Prostate gland (tissue), 2 donors: ENCODE measurements around the gene HLA-B. TPM values are rescaled to one million over a fixed set of nuclear protein-coding genes. Genes with fewer than 3 reads are reported as not detected.

Experiments used
- DNase-seq: peaks from one replicate; pipeline ENCODE4 v3.0.0-alpha.2; 2019; ENCODE audit warnings: low spot score
- H3K27ac ChIP-seq, 2 donors: fragments of 200-600 bp; sonication (generic); 2 replicates each; pipeline ENCODE4 v1.5.1; 2017 to 2019
- H3K27me3 ChIP-seq: fragments of 200-600 bp; sonication (generic); replicated peaks from 2 replicates; pipeline ENCODE4 v1.5.1; 2019; ENCODE audit not compliant: insufficient read depth
- H3K36me3 ChIP-seq, 2 donors: fragments of 200-600 bp; sonication (generic); 1 replicate in 1 of 2; 2 replicates in 1 of 2; pipeline versions ENCODE4 v1.5.1 to v1.8.1; 2017 to 2019
- H3K4me1 ChIP-seq: fragments of 200-600 bp; sonication (generic); replicated peaks from 2 replicates; pipeline ENCODE4 v1.5.1; 2019
- H3K4me3 ChIP-seq, 2 donors: fragments of 200-600 bp; sonication (generic); 2 replicates each; pipeline ENCODE4 v1.5.1; 2017 to 2019
- H3K9me3 ChIP-seq: fragments of 200-600 bp; sonication (generic); 2 replicates; pipeline ENCODE4 v1.5.1; 2017
- CTCF ChIP-seq, 4 experiments: fragments of 200-600 bp in 2 of 4; fragments of 450-650 bp in 2 of 4; sonication (generic) in 2 of 4; IDR thresholded peaks; 1 replicate in 3 of 4; 2 replicates in 1 of 4; pipeline ENCODE4 v1.5.1; 2016 to 2019; ENCODE audit warnings: antibody characterized with exemption in 4 of 4, mild to moderate bottlenecking in 2 of 4, moderate library complexity in 2 of 4
- POLR2A ChIP-seq: fragments of 450-650 bp; IDR thresholded peaks from one replicate; pipeline ENCODE4 v1.6.1; 2016; ENCODE audit warnings: antibody characterized with exemption, mild to moderate bottlenecking
- POLR2AphosphoS5 ChIP-seq: sonication (generic); formaldehyde crosslinking; IDR thresholded peaks from one replicate; pipeline ENCODE4 v1.6.1; 2017; ENCODE audit warnings: antibody characterized with exemption
- WGBS: methylation state at CpG from one replicate; pipeline ENCODE4 v1.1.5; 2018; 5-methylcytosine and 5-hydroxymethylcytosine counted together
- intact Hi-C: fragments of 100-400 bp; cut with DNase I; formaldehyde crosslinking; loops from one replicate; pipeline ENCODE4 v1.14.2; 2022
- total RNA-seq, 2 donors: library from RNA; depleted of rRNA; stranded (reverse); fragments of >200 nt; gene quantifications; one replicate each; pipeline ENCODE4 v1.1.0, GENCODE V29; 2016

HLA-B gene
- total RNA-seq, 2 donors from 2014 or later, result 846 to 899 TPM

GRCh38 chr6:31340228-31340627 is 16.8 kb downstream of the HLA-B start:
- Histone ChIP-seq H3K9me3 (no peaks in the 10 kb centered on the region), H3K27me3 (no peaks in the 10 kb centered on the region)

GRCh38 chr6:31339210-31339609 is 17.8 kb downstream of the HLA-B start:
- TF ChIP-seq CTCF (IDR thresholded peaks at IDR 0.05) (no peak), POLR2A (no peak), POLR2AphosphoS5 (no peak)
- Histone ChIP-seq H3K27ac (no peak overlapping the region), H3K4me3 (no peak overlapping the region), H3K9me3 (no peaks in the 10 kb centered on the region), H3K27me3 (no peaks in the 10 kb centered on the region), H3K36me3 (no peaks in the 10 kb centered on the region), H3K4me1 (no peaks in the 10 kb centered on the region)
- intact Hi-C loops, result no loop called here
- WGBS, result 0% methylated on average over 1 of the region's 3 CpGs
- no peak for DNase-seq

More at GRCh38 chr6:31340228-31340627, 16.8 kb downstream of the HLA-B start:
- intact Hi-C loops, result no loop called here
- no peak for DNase-seq
- Histone ChIP-seq H3K27ac (no peak overlapping the region), H3K36me3 (no peaks in the 10 kb centered on the region), H3K4me3 (no peak overlapping the region), H3K4me1 (no peaks in the 10 kb centered on the region)
- TF ChIP-seq POLR2A (no peak), CTCF (IDR thresholded peaks at IDR 0.05) (no peak), POLR2AphosphoS5 (no peak)

GRCh38 chr6:31336896-31337496 is 20.0 kb downstream of the HLA-B start:
- no peaks in the 10 kb centered on the region for H3K36me3 ChIP-seq
- 33% methylated on average over 3 of the region's 3 CpGs for WGBS
- intact Hi-C loops, result no loop called here
- H3K4me1 ChIP-seq, result no peaks in the 10 kb centered on the region
- H3K4me3 ChIP-seq, result no peak overlapping the region
- TF ChIP-seq POLR2A (no peak), CTCF (IDR thresholded peaks at IDR 0.05) (no peak), POLR2AphosphoS5 (no peak)
- no peak overlapping the region for H3K27ac ChIP-seq
- no peaks in the 10 kb centered on the region for H3K9me3 ChIP-seq
- DNase-seq, result no peak
- no peaks in the 10 kb centered on the region for H3K27me3 ChIP-seq

GRCh38 chr6:31332637-31333602 is 24.1 kb downstream of the HLA-B start:
- TF ChIP-seq POLR2A (no peak), POLR2AphosphoS5 (no peak), CTCF (IDR thresholded peaks at IDR 0.05) (no peak)
- no peak overlapping the region for H3K4me3 ChIP-seq
- H3K9me3 ChIP-seq, result no peaks in the 10 kb centered on the region
- no peaks in the 10 kb centered on the region for H3K4me1 ChIP-seq
- H3K36me3 ChIP-seq, result no peaks in the 10 kb centered on the region
- H3K27me3 ChIP-seq, result no peaks in the 10 kb centered on the region
- intact Hi-C loops, result no loop called here
- H3K27ac ChIP-seq, result no peak overlapping the region
- WGBS, result 48% methylated on average over 4 of the region's 4 CpGs
- no peak for DNase-seq
